ENCODE results near the gene KRT7.

KRT7 gene

DNA sequence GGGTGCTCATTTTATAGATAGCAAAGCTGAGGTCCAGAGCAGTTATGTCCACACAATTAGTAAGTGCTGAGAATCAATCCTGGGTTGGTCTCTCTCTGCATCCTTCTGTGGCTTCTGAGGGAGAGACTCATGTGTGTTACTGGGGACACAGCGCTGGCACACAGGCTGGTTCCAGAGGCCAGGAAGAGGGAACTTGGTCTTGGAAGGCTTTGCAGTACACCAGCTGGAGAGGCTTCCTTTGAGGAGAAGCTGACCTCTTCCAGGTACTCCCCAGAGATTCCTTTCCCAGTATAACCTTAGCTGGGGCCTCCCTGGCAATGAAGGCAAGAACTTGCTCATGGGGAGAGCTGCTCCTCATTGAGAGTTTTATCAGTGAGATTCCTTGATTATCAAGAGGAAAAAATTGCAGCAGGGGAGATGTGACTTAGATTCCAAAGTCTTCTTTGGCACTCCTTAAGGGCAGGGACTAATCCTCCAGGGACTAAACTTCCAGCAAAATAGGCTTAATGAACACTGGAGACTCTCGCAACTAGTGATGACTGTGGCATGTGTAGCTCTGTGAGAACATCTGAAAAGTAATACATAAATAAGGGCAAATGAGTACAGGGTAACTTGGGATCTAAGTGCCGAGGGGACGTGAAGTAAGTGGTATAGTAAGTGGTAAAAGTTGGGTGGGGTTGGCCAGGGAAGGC lies 27.3 kb upstream of the KRT7 start:
- no peak overlapping the region for H3K4me3 ChIP-seq (ENCODE audit: low read depth, low read length)
- TF ChIP-seq, protein P1, sequence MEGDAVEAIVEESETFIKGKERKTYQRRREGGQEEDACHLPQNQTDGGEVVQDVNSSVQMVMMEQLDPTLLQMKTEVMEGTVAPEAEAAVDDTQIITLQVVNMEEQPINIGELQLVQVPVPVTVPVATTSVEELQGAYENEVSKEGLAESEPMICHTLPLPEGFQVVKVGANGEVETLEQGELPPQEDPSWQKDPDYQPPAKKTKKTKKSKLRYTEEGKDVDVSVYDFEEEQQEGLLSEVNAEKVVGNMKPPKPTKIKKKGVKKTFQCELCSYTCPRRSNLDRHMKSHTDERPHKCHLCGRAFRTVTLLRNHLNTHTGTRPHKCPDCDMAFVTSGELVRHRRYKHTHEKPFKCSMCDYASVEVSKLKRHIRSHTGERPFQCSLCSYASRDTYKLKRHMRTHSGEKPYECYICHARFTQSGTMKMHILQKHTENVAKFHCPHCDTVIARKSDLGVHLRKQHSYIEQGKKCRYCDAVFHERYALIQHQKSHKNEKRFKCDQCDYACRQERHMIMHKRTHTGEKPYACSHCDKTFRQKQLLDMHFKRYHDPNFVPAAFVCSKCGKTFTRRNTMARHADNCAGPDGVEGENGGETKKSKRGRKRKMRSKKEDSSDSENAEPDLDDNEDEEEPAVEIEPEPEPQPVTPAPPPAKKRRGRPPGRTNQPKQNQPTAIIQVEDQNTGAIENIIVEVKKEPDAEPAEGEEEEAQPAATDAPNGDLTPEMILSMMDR (IDR thresholded peaks at IDR 0.05; ENCODE audit: low read depth, low read length), result no peak

DNA sequence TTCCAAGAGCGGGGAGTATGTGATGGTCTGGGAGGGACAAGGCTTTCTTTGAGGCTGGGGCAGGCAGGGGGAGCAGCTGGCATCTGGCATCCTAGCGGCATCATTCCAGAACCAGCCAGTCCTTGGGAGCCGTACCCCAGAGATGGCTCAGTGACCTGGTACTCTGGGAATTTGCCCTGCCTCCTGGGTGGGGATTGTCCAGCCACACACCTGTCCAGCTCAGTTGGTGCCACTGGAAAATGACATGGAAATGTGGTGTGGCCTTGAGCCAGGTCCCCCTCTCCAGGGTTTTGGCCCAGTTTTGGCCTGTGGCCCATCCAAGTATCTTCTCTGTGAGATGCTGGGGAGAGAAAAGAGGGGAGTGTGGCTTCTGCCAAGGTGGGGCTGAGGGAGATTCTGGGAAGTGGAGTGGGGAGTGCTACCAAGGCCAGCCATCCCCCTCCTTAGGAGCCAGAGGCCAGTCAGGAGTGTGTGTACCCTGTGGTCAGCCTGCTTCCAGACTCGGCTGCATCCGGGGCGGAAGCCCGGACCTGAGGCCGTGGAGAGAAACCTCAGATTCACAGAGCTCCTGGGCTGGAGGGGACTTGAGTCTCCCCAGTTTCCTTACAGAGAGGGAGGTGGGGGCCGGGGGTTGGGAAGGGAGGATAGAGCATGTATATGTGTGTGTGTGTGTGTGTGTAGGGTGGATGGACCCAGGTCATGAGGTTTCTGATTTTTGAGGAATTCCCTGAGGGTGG lies 26.6 kb upstream of the KRT7 start:
- H3K4me3 ChIP-seq (ENCODE audit: low read depth, low read length), result no peak overlapping the region
- TF ChIP-seq, protein P1 (IDR thresholded peaks at IDR 0.05; ENCODE audit: low read depth, low read length), result no peak

DNA sequence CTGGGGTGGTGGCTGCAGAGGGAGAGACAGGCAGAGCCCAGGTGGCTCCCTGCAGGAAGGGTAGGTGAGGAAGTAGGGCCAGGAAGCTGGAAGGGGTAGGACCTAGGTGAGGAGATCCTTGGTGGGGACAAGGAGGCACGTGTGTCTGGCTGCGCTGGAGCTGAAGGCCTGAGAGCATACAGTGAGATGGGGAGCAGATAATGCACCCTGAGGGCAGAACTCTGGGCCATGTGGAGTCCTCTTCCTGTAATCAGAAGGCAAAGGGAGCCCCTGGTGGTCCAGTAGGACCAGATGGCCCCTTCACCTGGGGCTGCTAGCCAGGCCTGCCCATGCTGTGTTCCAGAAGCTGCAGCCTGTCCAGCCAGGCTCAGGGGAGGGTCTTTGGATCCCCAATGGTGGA lies 25.9 kb upstream of the KRT7 start:
- TF ChIP-seq, protein P1 (IDR thresholded peaks at IDR 0.05; ENCODE audit: low read depth, low read length), result no peak
- no peak overlapping the region for H3K4me3 ChIP-seq (ENCODE audit: low read depth, low read length)

DNA sequence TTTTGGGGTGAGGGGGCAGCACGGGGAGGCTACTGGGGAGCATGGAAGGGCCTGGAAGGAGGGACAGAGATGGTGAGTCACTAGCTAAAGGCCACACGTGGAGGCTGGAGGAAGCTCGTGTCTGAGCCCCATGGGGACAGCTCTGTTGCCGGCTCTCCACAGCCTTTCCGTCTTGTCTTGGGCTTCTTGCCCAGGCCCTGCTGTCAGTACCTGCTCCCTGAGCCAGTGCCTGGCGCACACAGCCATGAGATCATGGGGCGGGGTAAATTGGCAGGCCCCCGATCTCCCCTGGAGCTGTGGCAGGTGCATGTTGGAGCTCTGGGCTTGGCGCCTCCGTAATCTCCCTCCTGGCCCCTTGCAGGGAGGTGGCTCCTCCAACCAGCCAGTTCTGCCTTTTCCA lies 25.1 kb upstream of the KRT7 start:
- no peak overlapping the region for H3K4me3 ChIP-seq (ENCODE audit: low read depth, low read length)
- TF ChIP-seq, protein P1 (IDR thresholded peaks at IDR 0.05; ENCODE audit: low read depth, low read length), result no peak

DNA sequence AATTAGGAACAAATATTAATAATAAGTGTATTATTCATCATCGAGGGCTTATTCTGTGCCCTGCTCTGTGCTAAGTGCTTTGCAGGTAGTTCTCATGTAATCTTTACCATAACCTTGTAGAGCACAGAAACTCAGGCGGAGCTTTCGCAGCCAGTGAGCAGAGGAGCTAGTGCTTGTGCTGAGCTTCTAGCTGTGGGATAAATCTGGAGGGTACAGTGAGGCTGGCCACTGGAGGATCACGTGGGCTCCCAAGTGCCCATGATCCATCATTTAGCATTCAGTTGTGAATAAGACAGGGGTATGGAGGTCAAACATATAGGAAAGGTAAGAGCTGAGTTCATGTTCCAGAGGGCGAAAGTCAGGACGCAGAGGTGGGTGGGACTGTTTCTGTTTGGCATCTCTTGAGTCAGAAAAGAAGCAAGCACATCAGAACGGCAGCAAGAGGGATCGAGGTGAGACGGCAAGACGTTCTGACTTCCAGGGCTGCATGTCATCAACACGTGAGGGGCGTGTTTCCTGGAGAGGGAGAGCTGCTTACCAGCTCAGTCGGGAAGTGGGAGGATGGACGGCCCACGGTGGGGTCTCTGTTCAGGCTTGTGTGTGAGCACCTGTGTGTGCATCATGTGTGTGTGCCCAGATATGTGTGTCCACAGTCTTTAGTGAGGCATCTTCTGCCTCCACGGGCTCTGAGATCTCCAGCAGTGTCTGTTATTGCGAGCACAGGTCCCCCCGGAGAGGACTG lies 24.4 kb upstream of the KRT7 start:
- TF ChIP-seq, protein P1 (IDR thresholded peaks at IDR 0.05; ENCODE audit: low read depth, low read length), result no peak
- H3K4me3 ChIP-seq (ENCODE audit: low read depth, low read length), result no peak overlapping the region

DNA sequence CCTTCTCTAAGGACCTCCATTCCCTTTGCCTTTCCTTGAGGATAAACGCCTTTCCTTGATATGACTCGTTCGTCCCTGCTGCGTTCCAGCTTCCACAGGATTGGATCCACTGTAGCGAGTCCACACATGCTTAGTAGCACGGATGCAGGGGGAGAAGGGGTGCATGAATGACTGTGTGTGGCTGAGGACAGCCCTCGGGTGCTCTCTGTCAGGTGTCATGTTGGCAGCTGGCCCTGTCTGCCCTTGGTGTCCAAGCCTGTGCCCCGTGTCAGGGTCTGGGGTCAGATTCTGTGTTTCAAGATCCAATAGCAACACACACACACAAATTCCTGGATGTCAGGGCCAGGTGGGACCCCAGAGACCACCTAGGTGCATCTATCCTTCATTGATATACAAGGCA lies 23.7 kb upstream of the KRT7 start:
- no peak overlapping the region for H3K4me3 ChIP-seq (ENCODE audit: low read depth, low read length)
- TF ChIP-seq, protein P1 (IDR thresholded peaks at IDR 0.05; ENCODE audit: low read depth, low read length), result no peak
